OCI-LY7 (cell line): Measurements from ENCODE around the gene CXCL11.

Experiments used
- EZH2phosphoT487 ChIP-seq: fragments of 200-600 bp; sonication (generic); IDR thresholded peaks from 2 replicates; pipeline ENCODE4 v1.6.1; 2018; ENCODE audit warnings: low read depth, borderline replicate concordance, mild to moderate bottlenecking, mixed run types, antibody characterized with exemption, low read length, moderate library complexity, mixed read lengths
- TF ChIP-seq, protein P1 (sequence below): fragments of 200-600 bp; sonication (generic); conservative IDR thresholded peaks from 2 replicates; pipeline ENCODE4 v1.5.1; 2014; ENCODE audit warnings: mild to moderate bottlenecking, antibody characterized with exemption, low read length, moderate library complexity, mixed read lengths

DNA sequence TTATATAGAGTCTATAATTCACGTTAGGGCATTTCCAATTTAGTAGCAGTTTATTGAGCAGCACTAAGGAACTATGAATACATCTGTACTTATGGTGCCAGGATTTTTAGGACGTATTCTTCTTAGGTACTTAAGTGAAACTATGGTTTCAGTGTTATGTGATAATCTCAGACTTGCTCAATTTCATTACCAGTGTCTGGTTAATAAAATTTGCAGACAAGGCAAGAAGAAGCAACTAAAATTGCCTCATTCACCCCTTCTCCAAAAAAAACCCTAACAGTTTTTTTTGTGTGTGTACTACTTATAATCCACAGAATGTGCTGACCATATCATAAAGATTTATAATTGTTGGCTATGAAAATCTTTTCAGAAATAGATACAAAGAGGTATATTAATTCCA is 6.6 kb downstream of the CXCL11 start:
- TF ChIP-seq, protein P1, sequence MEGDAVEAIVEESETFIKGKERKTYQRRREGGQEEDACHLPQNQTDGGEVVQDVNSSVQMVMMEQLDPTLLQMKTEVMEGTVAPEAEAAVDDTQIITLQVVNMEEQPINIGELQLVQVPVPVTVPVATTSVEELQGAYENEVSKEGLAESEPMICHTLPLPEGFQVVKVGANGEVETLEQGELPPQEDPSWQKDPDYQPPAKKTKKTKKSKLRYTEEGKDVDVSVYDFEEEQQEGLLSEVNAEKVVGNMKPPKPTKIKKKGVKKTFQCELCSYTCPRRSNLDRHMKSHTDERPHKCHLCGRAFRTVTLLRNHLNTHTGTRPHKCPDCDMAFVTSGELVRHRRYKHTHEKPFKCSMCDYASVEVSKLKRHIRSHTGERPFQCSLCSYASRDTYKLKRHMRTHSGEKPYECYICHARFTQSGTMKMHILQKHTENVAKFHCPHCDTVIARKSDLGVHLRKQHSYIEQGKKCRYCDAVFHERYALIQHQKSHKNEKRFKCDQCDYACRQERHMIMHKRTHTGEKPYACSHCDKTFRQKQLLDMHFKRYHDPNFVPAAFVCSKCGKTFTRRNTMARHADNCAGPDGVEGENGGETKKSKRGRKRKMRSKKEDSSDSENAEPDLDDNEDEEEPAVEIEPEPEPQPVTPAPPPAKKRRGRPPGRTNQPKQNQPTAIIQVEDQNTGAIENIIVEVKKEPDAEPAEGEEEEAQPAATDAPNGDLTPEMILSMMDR, result no peak
- no peak for TF ChIP-seq EZH2phosphoT487
